NCI-H146 treated with DMSO at 0.1 percent for 48 hours (cell line): ENCODE measurements around the gene ADCYAP1R1.

Source experiments
- DNase-seq: peaks from one replicate; lab custom pipeline; 2025; ENCODE audit not compliant: unreplicated experiment; lab: John Stamatoyannopoulos, UW

The ADCYAP1R1 gene

DNA sequence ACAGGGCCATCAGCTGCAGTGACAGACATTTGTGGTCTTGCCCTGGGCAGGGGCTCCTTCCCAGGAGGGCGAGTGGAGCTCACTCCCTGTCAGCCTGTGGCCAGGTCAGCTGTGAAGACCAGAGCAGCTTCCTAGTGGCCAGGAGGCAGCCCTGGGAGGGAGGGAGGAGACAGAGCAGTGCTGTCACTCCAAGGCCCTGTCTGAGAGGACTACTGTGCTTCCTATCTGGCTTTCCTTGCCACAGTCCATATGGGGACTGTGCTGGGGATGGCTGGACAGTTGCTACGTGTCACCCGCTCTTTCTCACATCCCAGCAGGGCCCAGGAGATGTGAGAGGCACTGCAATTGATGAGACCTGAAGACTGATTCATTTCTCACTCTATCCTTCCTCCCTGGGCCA, 15.2 kb upstream of the ADCYAP1R1 start:
- DNase-seq: no peak

DNA sequence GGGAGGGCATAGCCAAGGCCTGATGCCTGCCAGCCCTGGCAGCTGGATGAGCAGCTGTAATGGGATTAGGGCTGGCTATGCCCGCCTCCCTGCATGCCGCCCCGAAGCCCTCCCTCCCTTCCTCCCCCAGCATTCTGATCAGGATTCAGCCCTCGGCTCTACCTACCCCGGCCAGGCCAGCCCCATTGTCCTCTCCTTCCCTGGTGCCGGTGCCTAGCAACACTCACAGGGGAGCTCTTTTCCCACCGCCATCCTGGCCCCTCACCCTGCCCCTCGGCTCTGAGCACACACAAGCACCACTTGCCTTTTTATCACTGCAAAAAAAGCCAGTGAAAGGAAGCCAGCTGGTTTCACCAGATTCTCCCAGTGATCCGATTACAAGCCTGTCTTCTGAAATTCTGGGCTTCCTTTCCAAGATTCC, 9.0 kb upstream of the ADCYAP1R1 start:
- no peak for DNase-seq

DNA sequence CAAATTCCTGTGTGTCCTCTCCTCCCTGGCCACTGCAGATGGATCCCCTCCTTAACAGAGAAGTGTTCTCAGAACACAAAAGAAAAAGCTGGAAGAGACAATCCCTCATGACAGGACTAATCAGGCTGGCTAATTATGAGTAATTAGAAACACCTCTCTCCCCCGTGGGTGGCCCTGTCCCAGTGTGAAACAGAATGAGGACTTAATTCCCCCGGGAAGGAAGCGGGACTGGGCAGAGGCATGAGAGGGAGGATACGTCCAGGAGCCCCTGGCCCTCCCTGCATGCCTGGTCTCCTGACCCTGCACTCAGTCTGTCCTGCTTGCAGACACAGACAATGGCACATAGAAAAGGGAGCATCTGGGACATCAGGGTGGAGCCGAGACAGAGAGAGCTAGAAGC, 7.6 kb upstream of the ADCYAP1R1 start:
- DNase-seq: no peak

DNA sequence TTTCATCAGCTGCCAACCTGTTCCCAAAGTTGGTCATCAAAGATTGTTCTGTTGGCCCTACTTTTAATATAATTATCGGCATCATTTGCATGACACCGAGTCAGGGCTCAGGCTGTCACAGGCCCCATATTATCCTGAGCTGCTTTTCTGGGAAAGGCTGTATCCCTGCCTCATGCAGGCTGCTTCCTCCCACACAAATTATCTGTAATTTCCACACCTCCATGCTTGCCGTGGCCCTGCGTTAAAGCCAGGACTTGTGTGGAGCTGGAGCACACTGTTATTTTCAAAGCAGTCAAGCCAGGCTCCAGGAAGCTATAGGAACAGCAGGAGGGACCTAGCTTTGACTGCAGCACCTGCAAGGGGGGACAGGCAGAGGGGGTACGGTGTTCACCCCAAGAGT, 5.4 kb upstream of the ADCYAP1R1 start:
- no peak for DNase-seq

DNA sequence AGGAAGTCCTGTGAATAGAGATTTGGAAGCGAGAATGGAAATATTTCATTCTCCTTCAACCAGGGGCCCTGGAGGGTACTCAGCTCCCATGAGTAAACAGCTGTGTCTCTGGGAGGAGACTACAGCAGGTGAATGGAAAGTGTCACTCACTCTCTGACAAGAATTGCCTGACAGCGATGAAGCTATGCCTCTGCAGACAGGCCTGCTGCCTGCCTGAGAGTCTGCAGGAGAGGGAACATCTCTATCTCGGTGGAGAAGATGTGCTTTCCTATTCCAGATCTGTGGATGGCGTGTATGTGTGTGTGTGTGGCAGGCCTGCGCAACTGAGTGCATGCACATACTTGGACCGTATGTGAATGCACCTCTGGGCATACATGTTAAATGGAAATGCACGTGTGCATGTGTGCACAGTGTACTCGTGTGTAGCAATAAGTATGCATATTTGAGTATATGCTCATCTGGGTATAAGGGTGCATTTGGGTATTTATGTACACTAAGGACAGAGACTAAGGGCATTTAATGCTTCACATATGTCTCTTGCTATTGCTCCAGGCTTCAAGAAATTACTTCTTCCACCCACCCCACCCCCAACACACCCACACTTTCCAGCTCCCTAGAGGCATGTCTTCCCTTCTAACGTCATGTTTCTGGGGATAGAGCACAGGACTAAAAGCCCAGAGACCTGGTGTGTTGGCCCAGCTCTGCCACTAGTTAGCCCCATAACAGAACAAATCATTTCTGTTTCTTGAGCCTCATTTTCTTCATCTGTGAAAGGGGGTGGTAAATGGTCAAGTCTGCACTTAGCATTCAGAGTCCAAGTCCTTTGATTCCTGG, 4.6 kb upstream of the ADCYAP1R1 start:
- DNase-seq: no peak

DNA sequence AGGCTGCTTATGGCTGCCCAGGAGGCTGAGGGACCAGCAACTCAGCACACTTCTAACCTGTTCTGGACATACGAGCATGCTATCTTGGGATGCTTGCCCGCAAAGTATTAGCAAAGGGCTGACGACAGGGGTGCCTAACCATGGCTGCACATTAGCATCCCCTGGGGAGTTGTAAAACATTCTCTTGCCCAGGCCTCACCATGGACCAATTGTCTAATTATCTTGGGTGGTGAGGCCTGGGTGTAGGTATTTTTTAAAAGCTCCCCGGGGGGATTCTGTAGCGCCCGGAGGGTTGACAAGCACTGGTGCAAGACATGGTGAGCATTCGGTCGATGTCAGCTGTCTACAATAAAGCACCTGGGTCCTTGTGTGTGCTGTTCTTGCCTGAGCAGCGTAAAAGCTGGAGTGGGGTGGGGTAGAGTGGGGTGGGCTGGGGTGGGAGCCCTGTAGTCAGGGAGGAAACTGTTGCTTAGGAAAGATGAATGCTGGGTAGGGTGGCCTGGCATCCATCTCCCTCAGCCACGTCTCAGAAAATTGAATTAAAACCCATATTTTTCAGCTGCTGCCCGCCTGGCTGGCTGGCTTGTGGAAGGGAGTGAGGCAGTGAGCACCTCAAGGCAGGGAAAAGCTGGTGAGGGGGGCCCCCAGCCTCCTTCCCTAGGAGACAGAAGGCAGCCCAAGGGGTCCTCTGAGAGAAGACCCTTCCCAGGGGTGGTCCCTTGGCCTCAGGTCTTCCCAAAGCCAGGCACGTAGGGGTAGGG, 2.9 kb upstream of the ADCYAP1R1 start:
- DNase-seq: no peak

DNA sequence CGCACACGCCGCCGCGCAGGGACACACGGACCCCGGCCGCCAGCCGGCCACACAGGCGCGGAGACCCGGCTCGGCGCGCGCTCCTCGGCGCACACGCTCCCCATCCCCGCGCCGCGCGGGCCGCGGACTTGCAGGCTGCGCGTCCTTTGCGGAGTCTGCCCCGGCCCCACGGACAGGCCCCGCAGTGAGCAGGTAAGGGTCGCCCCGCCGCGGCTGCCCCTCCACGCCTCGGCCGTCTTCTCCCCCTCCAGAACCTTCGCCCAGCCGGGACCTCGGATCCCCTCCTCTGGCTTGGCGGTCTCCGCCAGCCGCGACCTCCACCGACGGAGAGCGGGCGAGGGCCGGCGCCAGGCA, 356 bp downstream of the ADCYAP1R1 start:
- DNase-seq: no peak

DNA sequence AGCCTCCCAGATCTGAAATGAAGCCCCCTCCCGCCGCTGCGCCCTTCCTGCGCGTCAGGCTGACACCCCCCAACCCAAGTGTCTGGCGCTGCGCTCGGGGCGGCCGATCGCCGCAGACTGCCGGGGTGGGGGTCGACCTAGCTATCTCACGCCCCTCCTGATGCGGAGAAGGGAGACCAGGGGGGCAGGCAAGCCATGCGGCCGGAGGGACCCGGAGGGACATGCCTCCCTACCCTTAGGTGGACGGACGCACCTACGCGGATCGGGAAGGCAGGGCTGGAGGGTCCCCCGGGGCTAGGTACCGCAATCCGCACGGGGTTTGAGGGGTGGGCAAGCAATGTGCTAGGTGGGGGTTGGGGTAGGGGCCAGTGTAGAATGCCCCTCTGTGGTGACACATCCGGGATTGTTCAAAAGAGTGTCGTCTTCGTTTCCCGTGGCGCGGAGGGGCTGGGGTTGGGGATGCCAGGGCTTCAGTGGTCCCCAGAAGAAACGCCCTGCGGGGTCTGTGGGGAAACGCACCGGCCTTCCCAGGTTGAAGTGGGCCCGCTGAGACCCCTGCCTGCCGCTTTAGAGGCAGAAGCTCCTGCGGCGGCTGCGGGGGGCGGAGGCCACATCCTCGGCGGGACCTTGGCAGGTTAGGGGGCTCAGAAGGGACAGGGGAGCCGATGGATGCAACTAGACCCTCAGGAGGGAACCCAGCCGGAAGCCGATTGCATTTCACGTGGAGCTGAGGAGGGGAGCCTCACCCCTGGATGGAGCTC, 913 bp downstream of the ADCYAP1R1 start:
- no peak for DNase-seq

DNA sequence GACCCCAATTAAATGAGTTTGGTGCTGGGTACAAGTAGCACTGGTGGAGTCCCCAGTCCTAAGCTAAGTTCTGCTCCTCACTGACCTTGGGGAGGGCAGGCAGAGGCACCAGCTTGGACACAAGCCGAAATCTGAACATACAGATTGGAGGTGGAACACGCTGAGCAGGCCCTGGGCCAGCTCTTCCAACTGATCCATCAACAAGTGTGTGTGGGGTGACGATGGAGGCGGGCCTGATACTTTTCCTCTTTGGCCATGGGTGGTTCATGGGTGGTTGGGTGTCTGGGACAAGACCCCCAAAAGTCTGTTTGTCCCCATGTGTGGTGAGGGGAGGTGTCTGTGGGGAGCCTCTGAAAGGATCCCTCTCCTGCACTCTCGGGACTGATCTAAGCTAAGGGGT, 1.9 kb downstream of the ADCYAP1R1 start:
- no peak for DNase-seq

DNA sequence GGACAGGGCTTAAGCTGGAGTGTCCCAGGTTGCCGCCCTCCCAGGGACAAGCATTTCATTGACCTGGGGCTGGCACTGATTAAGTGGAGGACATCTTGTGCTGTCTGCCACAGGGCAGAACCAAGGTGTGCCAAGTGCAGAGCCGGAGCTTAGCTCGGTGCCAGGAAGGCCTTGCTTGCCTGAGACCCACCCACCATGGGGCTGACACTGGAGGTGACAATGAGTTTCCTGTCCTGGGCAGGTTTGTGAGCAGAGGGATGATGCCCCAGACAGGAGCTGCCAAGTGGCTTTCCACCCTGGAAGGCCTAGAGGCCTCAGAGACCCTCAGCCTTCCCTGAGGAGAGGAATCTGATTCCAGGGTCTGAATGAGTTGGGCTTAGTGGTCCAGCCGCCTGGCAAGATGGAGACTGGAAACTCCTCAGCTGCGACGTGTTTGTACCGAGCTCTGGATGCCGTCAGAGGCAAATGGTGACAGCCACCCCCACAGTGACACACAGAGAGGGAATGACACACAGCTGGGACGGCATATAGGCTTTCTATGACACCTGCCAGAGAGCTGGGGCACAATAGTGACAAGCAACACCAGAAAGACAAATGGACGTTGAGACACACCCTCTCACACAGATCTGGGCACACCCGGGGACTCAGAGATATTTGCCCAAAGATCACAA, 2.6 kb downstream of the ADCYAP1R1 start:
- DNase-seq: no peak

DNA sequence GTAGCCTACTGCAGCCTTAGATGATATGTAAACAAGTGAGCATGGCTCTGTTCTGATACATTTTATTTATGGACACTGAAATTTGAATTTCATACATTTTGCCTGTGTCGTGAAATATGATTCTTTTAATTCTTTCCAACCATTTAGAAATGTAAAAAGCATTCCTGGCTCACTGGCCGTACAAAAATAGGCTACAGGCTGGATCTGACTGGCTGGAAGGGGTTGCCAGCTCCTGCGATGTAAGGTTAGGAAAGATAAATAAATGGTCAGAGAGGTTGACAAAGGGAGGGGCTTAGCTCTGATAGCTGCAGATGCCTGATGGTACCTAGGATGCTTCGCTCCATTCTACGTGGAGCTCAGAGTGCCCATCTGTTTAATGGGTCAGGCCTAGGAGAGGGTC, 3.4 kb downstream of the ADCYAP1R1 start:
- no peak for DNase-seq

DNA sequence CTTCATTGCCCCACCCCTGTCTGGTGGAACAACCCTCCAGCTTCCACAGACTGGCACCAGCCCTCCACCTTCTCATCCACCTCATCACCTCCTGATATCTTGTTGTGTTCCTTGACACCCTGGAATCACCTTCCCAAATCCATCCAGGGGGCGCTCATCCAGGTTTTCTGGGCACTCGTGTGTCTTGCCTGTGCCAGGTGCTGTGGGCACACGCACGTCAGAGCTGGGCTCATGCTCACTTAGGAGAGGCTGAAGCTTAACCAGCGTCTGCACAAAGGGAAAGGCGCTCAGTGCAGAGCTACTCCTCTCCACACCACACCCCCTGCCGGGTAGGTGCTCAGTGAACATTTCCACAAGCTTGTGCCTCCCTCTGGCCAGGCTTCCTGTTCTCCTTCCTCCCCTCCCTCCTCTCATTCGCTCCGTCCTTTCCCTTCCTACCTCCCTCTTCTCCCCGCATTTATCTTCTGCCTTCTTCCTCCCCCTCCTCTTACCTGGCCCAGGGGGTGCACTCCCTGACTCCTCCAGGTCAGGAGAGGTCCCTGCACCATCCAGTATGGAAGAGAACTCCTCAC, 4.8 kb downstream of the ADCYAP1R1 start:
- no peak for DNase-seq

DNA sequence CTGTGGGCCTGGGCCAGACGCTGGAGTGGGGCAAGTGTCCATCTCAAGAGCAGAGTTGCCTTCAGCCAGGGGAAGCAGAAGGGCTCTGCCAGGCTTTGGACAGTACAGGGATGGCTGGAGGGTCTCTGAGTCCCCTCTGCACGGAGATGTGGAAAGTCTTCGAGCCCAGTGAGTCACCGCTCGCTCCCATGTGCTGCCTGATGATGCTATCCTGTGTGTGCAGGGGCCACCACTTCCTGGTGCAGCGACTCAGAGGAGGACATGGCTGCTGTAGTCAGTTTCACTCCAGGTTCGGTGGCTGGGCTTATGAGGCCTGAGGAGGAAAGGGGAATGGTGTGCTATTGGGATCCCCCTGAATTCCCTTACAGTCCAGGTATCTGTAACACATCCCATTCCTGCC, 6.0 kb downstream of the ADCYAP1R1 start:
- no peak for DNase-seq

DNA sequence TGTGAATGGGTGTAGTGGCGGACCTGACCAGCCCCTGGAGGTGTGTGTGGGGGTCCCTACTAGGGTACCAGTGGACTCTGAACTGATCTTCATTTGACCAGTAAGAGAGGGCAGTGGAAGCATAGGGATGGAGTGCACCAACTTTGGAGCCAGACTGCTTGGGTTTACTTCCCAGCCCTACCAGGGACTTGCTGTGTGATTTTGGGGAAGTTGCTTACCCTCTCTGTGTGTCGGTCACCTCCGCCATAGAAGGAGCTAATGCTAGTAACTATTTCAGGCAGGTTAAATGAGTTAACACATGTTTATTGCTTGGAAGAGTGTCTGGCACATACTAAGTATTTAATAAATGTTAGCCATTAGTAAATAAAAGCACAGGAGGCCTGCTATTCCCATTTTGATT, 6.6 kb downstream of the ADCYAP1R1 start:
- DNase-seq: no peak

DNA sequence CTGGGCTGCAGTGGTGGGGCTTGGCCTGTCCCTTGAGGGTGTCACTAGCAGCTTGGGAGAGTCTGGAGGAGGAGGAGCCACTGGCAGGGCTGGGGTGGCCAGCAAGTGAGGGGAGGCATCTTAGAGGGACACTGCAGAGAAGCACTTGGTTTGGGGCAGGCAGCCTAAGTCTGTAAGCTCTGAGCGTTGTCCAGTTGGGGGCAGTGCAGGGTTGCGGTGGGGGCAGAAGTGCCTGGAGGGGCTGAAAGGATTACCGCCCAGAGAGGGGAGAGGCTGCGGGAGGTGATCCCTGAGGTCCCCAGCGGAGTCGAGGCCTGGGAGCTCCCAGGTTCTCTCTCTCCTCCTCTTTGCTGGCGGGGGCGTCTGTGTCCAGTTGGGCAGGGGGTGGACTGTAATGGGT, 7.4 kb downstream of the ADCYAP1R1 start:
- no peak for DNase-seq

DNA sequence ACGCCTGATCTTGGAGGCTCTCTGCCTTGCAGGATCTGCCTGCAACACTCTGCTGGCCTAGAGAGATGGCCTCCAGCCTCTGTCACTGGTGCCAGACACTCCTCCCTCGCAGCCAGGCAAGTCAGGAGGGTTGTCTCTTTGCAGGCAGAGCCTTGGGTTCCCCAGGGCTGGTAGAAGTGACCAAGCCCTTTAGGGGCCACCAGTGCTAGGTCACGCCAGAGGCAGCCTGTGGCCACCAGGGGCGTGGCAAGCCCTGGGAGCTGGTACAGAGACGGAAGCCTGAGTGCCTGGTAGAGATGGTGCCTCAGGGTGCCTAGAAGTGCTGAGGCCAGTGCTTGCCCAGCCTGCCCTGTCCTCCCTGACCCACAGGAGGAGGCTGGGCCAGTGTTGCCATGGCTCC, 9.1 kb downstream of the ADCYAP1R1 start:
- no peak for DNase-seq

DNA sequence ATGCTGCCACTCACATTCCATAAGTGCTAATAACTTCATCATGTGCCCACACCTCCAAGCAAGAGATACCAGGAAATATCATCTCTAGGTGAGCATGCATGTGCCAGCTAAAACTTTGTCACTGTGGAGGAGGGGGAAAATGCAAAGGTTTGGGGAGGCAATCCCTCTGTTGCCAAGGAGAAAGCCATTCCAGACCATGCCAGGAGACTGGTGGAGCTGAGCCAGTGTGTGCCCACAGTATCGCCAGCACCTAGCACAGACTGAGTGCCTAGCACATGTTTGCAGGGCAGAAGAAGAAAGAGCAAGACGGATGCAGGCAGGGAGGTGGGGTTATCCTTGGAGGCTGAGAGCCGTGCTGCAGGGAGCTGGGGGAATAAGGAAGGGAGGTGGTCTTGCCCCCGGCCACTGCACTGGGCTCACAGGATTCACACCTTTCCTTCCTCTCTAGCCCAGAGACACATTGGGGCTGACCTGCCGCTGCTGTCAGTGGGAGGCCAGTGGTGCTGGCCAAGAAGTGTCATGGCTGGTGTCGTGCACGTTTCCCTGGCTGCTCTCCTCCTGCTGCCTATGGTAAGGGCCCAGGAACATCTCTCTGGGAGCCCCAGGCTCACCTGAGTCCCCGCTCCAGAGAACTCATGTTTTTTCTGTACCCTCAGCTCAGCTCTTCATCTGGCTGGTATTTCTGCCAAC, 10.8 kb downstream of the ADCYAP1R1 start:
- no peak for DNase-seq

DNA sequence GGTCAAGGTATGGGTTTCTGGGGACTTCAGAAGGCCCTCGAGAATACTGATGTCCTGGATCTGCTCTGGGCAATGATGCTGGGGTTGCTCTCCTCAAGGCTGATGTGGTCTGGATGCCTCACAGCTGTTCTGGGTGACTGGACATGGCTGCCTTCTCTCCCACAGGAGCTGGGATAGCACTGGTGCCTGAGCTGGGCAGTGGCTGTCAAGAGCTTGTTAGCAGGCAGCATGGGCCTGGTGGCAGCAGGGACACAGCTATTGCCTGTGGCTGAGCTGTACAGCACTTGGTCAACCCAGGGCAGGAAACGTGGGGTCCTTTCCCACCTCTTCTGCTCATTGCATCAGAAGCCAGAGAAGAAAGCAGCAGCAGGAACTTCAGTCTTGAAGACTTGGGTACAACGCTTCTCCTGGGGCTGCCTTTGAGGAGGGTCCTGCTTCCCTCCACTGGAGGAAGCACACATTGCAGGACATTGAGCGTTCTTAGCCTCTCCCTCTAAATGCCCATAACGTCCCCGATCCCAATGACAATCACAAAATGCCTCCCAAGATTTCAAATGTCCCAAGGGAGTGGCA, 13.0 kb downstream of the ADCYAP1R1 start:
- no peak for DNase-seq

DNA sequence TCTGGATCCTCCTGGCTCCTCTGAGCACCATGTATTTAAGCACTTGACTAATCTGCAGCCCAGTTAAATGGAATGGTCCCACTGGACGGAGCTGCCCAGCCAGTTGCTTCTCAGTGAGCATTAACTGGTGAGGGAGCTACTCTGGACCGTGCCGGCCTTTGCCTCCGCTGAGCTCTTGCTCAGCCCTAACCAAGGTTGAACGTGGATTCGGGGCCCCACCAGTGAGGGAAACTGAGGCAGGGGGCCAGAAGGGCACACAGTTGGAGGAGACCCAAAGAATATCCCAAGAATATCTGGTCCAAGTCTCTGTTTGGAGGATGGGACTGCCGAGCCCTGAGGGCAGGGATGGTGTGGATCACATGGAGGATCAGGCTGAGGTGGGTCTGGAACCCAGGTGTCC, 13.7 kb downstream of the ADCYAP1R1 start:
- DNase-seq: no peak

DNA sequence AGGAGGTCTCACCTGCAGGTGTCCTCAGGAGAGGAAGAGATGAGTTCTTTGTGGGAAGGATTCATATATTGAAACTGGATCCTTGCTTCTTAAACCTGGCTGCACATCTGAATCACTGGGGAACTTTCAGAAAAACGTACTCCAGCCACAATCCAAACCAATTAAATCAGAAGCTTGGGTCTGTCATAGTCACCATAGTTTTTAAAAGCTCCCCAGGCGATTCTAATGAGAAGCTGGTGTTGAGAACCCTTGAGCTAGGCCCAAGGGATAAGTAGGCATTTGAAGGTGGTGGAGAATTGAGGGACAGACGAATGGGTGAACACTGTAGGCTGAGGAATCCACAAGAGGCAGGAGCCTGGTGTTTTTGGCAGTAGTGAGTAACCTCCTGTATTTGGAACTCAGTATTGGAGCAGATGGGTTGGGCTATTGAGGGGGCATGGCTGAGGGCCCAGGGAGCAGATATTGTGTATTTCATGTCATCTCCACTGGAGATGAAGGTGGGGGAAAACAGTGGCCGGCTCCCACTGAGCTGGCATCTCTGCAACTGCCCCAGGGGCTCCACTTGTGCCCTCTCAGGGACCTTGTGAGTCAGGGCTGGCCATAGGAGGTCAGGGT, 14.5 kb downstream of the ADCYAP1R1 start:
- DNase-seq: no peak
